ENCODE data around the gene PDXK.

Gene PDXK

DNA sequence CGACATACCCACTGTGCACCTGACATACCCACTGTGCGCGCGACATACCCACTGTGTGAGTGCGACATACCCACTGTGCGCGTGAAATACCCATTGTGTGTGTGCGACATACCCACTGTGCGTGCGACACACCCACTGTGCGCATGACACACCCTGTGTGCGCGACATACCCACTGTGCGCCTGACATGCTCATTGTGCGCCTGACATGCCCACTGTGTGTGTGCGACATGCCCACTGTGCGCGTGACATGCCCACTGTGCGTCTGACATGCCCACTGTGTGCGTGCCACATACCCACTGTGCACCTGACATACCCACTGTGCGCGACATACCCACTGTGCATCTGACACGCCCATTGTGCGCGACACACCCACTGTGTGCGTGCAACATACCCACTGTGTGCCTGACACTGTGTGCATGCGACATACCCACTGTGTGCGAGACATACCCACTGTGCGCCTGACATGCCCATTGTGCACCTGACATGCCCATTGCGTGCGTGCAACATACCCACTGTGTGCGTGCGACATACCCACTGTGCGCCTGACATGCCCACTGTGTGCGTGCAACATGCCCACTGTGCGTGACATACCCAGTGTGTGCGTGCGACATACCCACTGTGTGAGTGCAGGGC lies 68.0 kb downstream of the PDXK start:
- Histone ChIP-seq H3K4me3 (ENCODE audit: low read length) (no peak overlapping the region), H3K36me3 (ENCODE audit: insufficient read depth, low read length) (peaks cover 8% of the 10 kb centered on the region), H3K4me1 (ENCODE audit: insufficient read depth, low read length) (peaks cover 12% of the 10 kb centered on the region), H2AFZ (ENCODE audit: low read depth, low read length) (no peak overlapping the region), H3K9me3 (ENCODE audit: low read length) (no peaks in the 10 kb centered on the region), H3K27me3 (ENCODE audit: insufficient read depth, low read length) (no peaks in the 10 kb centered on the region)

DNA sequence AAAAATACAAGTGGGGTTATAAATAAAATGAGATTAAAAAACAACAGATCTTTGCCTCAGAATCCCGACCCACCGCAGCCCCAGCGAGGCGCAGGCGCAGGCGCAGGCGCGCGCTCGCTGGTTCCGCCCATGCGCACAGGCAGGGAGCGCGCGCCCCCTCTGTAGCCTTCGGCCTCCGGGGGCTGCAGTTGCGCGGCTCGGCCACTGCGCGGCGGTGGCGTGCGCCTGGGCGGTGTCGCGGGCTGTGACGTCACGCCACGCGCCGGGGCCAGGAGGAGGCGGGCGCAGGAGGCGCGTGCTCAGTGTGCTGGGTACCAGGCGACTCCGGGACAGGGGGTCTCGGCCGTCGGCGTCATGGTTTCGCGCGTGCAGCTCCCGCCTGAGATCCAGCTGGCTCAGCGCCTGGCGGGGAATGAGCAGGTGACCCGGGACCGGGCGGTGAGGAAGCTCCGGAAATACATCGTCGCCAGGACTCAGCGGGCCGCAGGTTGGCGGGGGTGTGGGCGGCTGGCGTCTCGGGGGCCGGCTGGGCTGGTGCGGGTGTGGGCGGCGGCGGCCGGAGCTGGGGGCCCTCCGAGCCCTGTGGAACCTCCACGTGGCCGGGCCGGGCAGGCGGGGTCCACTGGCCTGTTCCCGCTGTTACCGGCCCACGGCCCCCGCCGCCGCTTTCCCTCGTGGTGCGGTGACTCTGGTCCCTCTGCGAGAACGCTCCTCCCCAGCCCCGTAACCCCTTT lies 70.5 kb downstream of the PDXK start, which contains the start of gene RRP1:
Gene RRP1 (plus strand): TSS at position 302 of the 734 bp plus-strand sequence. CDS start 53 bp downstream, at position 355.
- Histone ChIP-seq H3K27me3 (ENCODE audit: insufficient read depth, low read length) (no peaks in the 10 kb centered on the region), H2AFZ (ENCODE audit: low read depth, low read length) (peak within 1 kb of the TSS; percentile 86), H3K4me3 (ENCODE audit: low read length) (peak within 1 kb of the TSS; percentile 87), H3K4me1 (ENCODE audit: insufficient read depth, low read length) (peaks cover 12% of the 10 kb centered on the region), H3K36me3 (ENCODE audit: insufficient read depth, low read length) (peaks cover 33% of the 10 kb centered on the region), H3K9me3 (ENCODE audit: low read length) (no peaks in the 10 kb centered on the region)

DNA sequence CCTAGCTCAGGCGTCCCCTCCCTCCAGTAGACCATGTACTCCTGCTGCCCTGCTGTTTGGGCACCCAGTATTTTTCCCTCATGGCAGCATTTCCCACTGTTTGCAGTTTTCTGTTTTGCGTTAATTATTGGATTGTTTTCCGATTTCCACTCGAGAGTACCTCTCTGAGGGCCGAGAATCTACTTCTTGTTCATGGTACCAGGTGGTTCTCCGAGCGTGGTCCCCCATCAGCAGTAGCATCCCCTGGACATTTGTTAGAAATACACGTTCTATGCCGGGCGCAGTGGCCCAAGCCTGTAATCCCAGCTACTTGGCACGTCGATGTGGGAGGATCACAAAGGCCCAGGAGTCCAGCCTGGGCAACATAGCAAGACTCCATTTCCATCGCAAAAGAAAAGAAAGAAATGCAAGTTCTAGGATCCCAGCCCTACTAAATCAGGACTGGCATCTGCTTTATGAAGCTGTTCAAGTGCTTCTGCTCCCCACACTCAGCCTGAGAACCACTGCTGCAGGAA lies 71.1 kb downstream of the PDXK start:
- H3K4me1 ChIP-seq (ENCODE audit: insufficient read depth, low read length): peaks cover 12% of the 10 kb centered on the region
- peak overlapping the region; percentile 86 for H2AFZ ChIP-seq (ENCODE audit: low read depth, low read length)

DNA sequence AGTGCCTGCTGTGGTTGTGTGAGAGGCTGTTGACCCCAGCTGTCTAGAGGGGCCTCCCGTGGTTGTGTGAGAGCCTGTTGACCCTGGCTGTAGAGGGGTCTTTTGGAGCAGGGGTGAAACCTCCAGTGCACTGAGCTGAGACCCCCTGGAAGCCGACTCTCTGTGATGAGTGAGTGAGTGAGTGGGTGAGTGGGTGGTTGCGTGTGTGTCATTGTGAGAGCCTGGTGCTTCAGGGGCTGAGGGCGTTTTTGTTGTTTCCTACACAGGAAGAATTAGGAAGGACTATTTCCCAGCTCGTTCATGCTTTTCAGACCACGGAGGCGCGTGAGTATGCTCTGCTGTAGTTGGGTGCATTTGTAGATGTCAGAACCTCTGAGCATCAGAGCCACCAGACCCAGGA lies 73.5 kb downstream of the PDXK start:
- H3K36me3 ChIP-seq (ENCODE audit: insufficient read depth, low read length): peaks cover 60% of the 10 kb centered on the region
- peaks cover 12% of the 10 kb centered on the region for H3K4me1 ChIP-seq (ENCODE audit: insufficient read depth, low read length)
- no peak overlapping the region for H3K4me3 ChIP-seq (ENCODE audit: low read length)
- no peak overlapping the region for H2AFZ ChIP-seq (ENCODE audit: low read depth, low read length)
- H3K9me3 ChIP-seq (ENCODE audit: low read length): no peaks in the 10 kb centered on the region
- no peaks in the 10 kb centered on the region for H3K27me3 ChIP-seq (ENCODE audit: insufficient read depth, low read length)

More for the DNA sequence above, 71.1 kb downstream of the PDXK start:
- Histone ChIP-seq H3K36me3 (ENCODE audit: insufficient read depth, low read length) (peaks cover 39% of the 10 kb centered on the region), H3K4me3 (ENCODE audit: low read length) (peak overlapping the region; percentile 87), H3K27me3 (ENCODE audit: insufficient read depth, low read length) (no peaks in the 10 kb centered on the region), H3K9me3 (ENCODE audit: low read length) (no peaks in the 10 kb centered on the region)

DNA sequence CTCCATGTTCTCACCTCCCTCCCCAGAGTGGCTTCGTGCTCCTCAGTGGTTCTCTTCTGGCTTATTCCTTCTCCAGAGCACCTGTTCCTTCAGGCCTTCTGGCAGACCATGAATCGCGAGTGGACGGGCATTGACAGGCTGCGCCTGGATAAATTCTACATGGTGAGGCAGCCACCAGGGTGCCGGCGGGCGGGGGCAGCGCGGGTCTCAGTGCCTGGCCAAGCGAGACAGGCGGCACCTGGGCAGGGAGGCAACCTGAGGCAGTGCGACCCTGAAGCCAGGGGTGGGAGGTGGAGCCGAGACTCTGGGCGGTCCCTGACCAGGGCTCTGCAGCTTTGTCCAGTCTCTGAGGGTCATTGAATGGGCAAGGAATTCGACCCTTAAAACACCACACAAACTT lies 74.3 kb downstream of the PDXK start:
- no peak overlapping the region for H3K4me3 ChIP-seq (ENCODE audit: low read length)
- H3K27me3 ChIP-seq (ENCODE audit: insufficient read depth, low read length): no peaks in the 10 kb centered on the region
- H2AFZ ChIP-seq (ENCODE audit: low read depth, low read length): no peak overlapping the region
- no peaks in the 10 kb centered on the region for H3K9me3 ChIP-seq (ENCODE audit: low read length)
- peaks cover 68% of the 10 kb centered on the region for H3K36me3 ChIP-seq (ENCODE audit: insufficient read depth, low read length)
- H3K4me1 ChIP-seq (ENCODE audit: insufficient read depth, low read length): peaks cover 12% of the 10 kb centered on the region

DNA sequence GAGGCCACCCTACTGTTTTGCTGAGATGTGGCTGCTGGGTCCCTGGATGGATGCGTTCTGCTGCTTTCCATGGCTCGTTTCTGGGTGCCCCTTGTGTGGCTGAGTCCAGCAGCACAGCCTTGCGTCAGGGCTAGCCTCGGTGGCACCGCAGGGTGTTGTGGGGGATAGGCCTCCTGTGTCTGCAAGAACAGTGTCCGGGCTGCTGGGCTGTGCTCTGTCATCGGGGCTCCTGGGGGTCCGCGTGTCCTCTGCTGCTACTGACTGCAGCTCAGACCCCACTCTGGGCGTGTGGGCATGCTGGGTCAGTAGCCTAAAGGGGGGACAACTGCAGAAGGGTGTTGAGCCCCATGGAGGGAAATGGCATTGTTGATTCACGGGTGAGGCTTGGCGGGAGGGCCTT lies 75.4 kb downstream of the PDXK start:
- Histone ChIP-seq H3K4me3 (ENCODE audit: low read length) (no peak overlapping the region), H3K36me3 (ENCODE audit: insufficient read depth, low read length) (peaks cover 79% of the 10 kb centered on the region), H3K4me1 (ENCODE audit: insufficient read depth, low read length) (peaks cover 12% of the 10 kb centered on the region), H3K9me3 (ENCODE audit: low read length) (no peaks in the 10 kb centered on the region), H3K27me3 (ENCODE audit: insufficient read depth, low read length) (no peaks in the 10 kb centered on the region), H2AFZ (ENCODE audit: low read depth, low read length) (no peak overlapping the region)

DNA sequence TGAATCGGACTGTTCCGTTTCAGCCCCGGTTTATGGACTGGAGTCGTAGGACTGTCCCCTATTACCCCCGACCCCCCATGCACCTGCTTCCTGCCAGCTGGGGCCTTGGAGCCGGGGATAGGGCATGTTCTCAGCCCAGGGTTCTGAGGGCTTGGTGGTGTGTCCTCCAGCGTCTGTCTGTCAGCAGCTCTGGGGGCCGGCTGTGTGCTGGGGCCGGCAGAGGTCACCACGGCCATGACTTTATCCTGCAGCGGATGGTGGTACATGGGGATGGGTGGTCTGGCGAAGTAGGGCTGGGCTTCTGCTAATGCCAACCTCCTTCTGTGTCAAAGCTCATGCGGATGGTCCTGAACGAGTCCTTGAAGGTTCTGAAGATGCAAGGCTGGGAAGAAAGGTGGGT lies 75.9 kb downstream of the PDXK start:
- H3K4me1 ChIP-seq (ENCODE audit: insufficient read depth, low read length): peaks cover 11% of the 10 kb centered on the region
- H3K36me3 ChIP-seq (ENCODE audit: insufficient read depth, low read length): peaks cover 84% of the 10 kb centered on the region
- H3K9me3 ChIP-seq (ENCODE audit: low read length): no peaks in the 10 kb centered on the region
- no peaks in the 10 kb centered on the region for H3K27me3 ChIP-seq (ENCODE audit: insufficient read depth, low read length)
- no peak overlapping the region for H2AFZ ChIP-seq (ENCODE audit: low read depth, low read length)
- no peak overlapping the region for H3K4me3 ChIP-seq (ENCODE audit: low read length)

DNA sequence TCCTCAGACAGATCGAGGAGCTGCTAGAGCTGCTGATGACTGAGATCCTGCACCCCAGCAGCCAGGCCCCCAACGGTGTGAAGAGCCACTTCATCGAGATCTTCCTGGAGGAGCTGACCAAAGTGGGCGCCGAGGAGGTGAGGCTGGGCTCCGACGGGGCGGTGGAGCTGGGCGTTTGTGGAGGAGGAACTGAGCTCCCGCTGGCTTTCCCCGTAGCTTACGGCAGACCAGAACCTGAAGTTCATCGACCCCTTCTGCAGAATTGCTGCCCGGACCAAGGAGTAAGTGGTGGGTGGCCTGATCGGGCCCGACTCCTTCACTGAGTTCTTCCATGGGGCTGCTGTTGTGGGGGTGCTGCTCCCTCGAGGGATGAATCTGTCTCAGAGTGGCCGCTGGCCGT lies 78.5 kb downstream of the PDXK start:
- H3K4me1 ChIP-seq (ENCODE audit: insufficient read depth, low read length): no peaks in the 10 kb centered on the region
- no peak overlapping the region for H2AFZ ChIP-seq (ENCODE audit: low read depth, low read length)
- no peaks in the 10 kb centered on the region for H3K9me3 ChIP-seq (ENCODE audit: low read length)
- H3K36me3 ChIP-seq (ENCODE audit: insufficient read depth, low read length): peaks cover 97% of the 10 kb centered on the region
- no peak overlapping the region for H3K4me3 ChIP-seq (ENCODE audit: low read length)
- H3K27me3 ChIP-seq (ENCODE audit: insufficient read depth, low read length): no peaks in the 10 kb centered on the region

DNA sequence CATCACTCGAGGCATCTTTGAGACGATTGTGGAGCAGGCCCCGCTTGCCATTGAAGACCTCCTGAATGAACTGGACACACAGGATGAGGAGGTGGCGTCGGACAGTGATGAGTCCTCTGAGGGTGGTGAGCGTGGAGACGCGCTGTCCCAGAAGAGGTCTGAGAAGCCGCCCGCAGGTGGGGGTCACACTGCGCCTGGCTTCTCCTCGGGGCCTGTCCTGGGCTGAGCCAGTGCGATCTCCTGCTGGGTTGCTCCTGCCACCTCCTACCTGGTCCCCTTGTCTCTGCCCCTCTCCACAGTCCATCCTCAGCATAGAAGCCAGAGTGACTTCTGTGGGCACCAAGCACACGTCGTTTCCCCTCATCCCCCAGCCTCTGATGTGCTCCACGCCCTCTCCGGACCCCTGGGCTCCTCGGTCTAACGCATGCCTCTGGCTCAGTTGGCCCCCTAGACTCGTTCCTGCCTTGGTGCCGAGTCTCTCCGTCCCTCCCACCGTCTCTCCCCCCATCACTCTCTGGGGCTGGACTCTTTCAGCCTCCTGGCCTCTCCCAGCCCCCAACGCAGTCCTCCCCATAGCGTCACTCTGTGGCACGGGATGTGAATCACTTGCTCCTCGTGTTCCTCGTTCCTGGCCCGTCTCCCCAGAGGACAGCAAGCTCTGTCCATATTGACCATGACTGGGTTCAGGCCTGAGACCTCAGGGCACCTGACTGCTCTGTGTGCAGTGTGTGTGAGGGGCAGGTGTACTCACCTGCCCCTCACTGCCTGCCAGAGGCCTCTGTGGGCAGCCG lies 79.2 kb downstream of the PDXK start:
- Histone ChIP-seq H3K4me3 (ENCODE audit: low read length) (no peak overlapping the region), H3K9me3 (ENCODE audit: low read length) (no peaks in the 10 kb centered on the region), H3K27me3 (ENCODE audit: insufficient read depth, low read length) (no peaks in the 10 kb centered on the region), H2AFZ (ENCODE audit: low read depth, low read length) (no peak overlapping the region), H3K4me1 (ENCODE audit: insufficient read depth, low read length) (no peaks in the 10 kb centered on the region), H3K36me3 (ENCODE audit: insufficient read depth, low read length) (peaks cover 97% of the 10 kb centered on the region)

DNA sequence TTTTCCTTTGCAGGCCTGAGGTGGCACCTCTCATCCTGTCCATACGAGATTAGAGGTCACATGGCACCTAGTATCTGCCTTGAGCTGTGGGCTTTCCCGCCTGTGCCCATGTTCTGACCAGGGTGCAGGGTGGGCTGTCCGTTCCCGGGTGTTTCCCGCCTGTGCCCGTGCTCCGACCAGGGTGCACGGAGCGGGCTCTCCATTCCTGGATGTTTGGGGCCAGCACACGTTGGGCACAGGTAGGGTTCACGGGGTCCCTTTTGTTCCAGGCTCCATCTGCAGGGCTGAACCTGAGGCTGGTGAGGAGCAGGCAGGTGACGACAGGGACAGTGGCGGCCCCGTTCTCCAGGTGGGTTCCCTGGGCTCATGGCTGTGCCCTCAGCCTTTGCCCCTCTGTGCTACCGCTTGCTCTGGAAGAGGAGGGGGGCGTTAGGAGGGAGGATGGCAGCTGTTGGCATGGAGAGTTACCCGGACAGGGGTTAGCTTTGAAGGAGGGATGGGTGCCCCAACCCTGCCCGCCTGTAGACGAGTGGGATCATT lies 80.4 kb downstream of the PDXK start:
- no peak overlapping the region for H3K4me3 ChIP-seq (ENCODE audit: low read length)
- H3K4me1 ChIP-seq (ENCODE audit: insufficient read depth, low read length): no peaks in the 10 kb centered on the region
- H2AFZ ChIP-seq (ENCODE audit: low read depth, low read length): no peak overlapping the region
- no peaks in the 10 kb centered on the region for H3K9me3 ChIP-seq (ENCODE audit: low read length)
- H3K36me3 ChIP-seq (ENCODE audit: insufficient read depth, low read length): peaks cover 94% of the 10 kb centered on the region
- no peaks in the 10 kb centered on the region for H3K27me3 ChIP-seq (ENCODE audit: insufficient read depth, low read length)

DNA sequence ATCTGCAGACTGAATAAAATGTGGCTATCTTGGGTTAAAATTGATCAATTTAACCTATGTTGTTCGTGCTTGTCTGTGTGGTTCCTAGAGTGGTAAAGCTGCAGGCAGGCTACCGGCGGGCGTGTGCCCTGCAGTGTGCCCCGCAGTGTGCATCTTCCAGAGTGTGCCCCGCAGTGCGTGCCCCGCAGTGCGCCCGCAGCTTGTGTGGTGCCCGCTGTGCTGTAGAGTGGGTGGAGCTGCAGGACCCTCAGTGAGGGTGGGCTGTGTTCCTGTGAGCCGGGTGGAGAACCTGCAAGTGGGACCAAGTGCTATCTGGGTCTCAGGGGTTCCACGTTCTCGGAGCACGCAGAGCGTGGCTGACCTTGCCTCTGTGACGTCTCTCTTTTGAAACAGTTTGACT lies 81.2 kb downstream of the PDXK start:
- H3K36me3 ChIP-seq (ENCODE audit: insufficient read depth, low read length): peaks cover 89% of the 10 kb centered on the region
- H3K9me3 ChIP-seq (ENCODE audit: low read length): no peaks in the 10 kb centered on the region
- H3K27me3 ChIP-seq (ENCODE audit: insufficient read depth, low read length): no peaks in the 10 kb centered on the region
- H2AFZ ChIP-seq (ENCODE audit: low read depth, low read length): no peak overlapping the region
- H3K4me1 ChIP-seq (ENCODE audit: insufficient read depth, low read length): no peaks in the 10 kb centered on the region
- H3K4me3 ChIP-seq (ENCODE audit: low read length): no peak overlapping the region

DNA sequence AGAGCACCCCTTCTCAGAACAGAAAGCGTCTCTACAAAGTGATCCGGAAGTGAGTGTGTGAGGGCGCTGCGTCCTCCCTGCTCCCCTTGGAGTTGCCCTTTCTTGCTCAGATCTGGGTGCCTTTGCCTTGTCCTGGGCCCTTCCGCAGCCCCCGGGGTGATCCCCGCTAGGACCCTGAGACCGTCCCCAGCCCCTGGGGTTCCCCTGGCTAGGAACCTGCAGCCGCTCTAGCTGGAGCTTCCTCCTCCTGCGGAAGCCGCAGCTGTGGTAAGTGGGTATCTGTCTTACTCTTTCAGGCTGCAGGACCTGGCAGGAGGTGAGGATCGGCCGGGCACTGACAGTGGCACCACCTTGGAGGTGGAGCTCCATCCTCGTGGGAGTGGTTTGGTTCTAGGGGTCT lies 81.6 kb downstream of the PDXK start:
- Histone ChIP-seq H2AFZ (ENCODE audit: low read depth, low read length) (no peak overlapping the region), H3K27me3 (ENCODE audit: insufficient read depth, low read length) (no peaks in the 10 kb centered on the region), H3K4me1 (ENCODE audit: insufficient read depth, low read length) (no peaks in the 10 kb centered on the region), H3K9me3 (ENCODE audit: low read length) (no peaks in the 10 kb centered on the region), H3K36me3 (ENCODE audit: insufficient read depth, low read length) (peaks cover 85% of the 10 kb centered on the region), H3K4me3 (ENCODE audit: low read length) (no peak overlapping the region)
